Hepatocyte (in vitro differentiated cells): Measurements from ENCODE around the gene HSBP1L1. TPM values are rescaled to one million over a fixed set of nuclear protein-coding genes. Genes with fewer than 3 reads are reported as not detected.

Source experiments
- DNase-seq: peaks from one replicate; pipeline ENCODE4 v3.0.0-alpha.2; 2016; ENCODE audit warnings: low spot score
- H2AFZ ChIP-seq: fragments of 200-600 bp; sonication (generic); 2 replicates; pipeline ENCODE4 v1.6.0; 2016; ENCODE audit warnings: antibody characterized with exemption, mild to moderate bottlenecking
- H3K27ac ChIP-seq: fragments of 200-600 bp; sonication (generic); 2 replicates; pipeline ENCODE4 v1.5.1; 2016; ENCODE audit warnings: mild to moderate bottlenecking
- H3K27me3 ChIP-seq: fragments of 200-600 bp; sonication (generic); 2 replicates; pipeline ENCODE4 v1.6.1; 2016
- H3K36me3 ChIP-seq: fragments of 200-600 bp; sonication (generic); replicated peaks from 2 replicates; pipeline ENCODE4 v1.5.1; 2016; ENCODE audit warnings: low read depth; ENCODE audit not compliant: insufficient read depth
- H3K4me1 ChIP-seq: fragments of 200-600 bp; sonication (generic); 2 replicates; pipeline ENCODE4 v1.5.1; 2016; ENCODE audit warnings: mild to moderate bottlenecking, moderate library complexity; ENCODE audit not compliant: insufficient read depth
- H3K4me2 ChIP-seq: fragments of 200-600 bp; sonication (generic); 2 replicates; pipeline ENCODE4 v1.6.0; 2016
- H3K4me3 ChIP-seq: fragments of 200-600 bp; sonication (generic); 2 replicates; pipeline ENCODE4 v1.5.1; 2016; ENCODE audit warnings: mild to moderate bottlenecking
- H3K79me2 ChIP-seq: fragments of 200-600 bp; sonication (generic); 2 replicates; pipeline ENCODE4 v1.6.0; 2017; ENCODE audit warnings: mild to moderate bottlenecking
- H3K9me2 ChIP-seq: fragments of 200-600 bp; sonication (generic); replicated peaks from 2 replicates; pipeline ENCODE4 v1.6.0; 2017; ENCODE audit warnings: mild to moderate bottlenecking; ENCODE audit not compliant: insufficient read depth
- H3K9me3 ChIP-seq: fragments of 200-600 bp; sonication (generic); 2 replicates; pipeline ENCODE4 v1.5.1; 2016; ENCODE audit warnings: low read depth, mild to moderate bottlenecking
- H4K20me1 ChIP-seq: fragments of 200-600 bp; sonication (generic); 2 replicates; pipeline ENCODE4 v1.6.0; 2016; ENCODE audit warnings: mild to moderate bottlenecking; ENCODE audit not compliant: insufficient read depth, poor library complexity, severe bottlenecking
- CTCF ChIP-seq: fragments of 200-600 bp; sonication (generic); IDR thresholded peaks from 2 replicates; pipeline ENCODE4 v1.5.1; 2016; ENCODE audit warnings: antibody characterized with exemption, mild to moderate bottlenecking; ENCODE audit not compliant: poor library complexity
- EZH2 ChIP-seq: fragments of 200-600 bp; sonication (generic); IDR thresholded peaks from 2 replicates; pipeline ENCODE4 v1.6.1; 2016; ENCODE audit warnings: antibody characterized with exemption, mild to moderate bottlenecking, borderline replicate concordance
- EZH2phosphoT487 ChIP-seq: fragments of 200-600 bp; sonication (generic); IDR thresholded peaks from one replicate; pipeline ENCODE4 v1.6.1; 2018; ENCODE audit warnings: antibody characterized with exemption, mild to moderate bottlenecking, low read depth, moderate library complexity; ENCODE audit not compliant: unreplicated experiment, severe bottlenecking
- WGBS: methylation state at CpG from one replicate; pipeline ENCODE4 v1.1.6; 2016; ENCODE audit warnings: low lambda C conversion rate; ENCODE audit errors: missing lambda C conversion rate; 5-methylcytosine and 5-hydroxymethylcytosine counted together
- polyA plus RNA-seq: library from polyadenylated mRNA; unstranded; fragments of >200 nt; fragmentation: Nextera tagmentation; extraction: Ambion mirVana; gene quantifications from 2 replicates; pipeline ENCODE4 v1.2.1, GENCODE V29; 2016
- total RNA-seq: library from RNA; depleted of rRNA; stranded (reverse); fragments of >200 nt; gene quantifications from 2 replicates; pipeline ENCODE4 v1.2.3, GENCODE V29; 2014

Gene HSBP1L1
- total and polyA plus RNA-seq, 2 experiments from 2014 or later: 58.7 to 81.9 TPM

GRCh38 chr18:79919089-79919488 is 45.4 kb upstream of the HSBP1L1 start:
- Histone ChIP-seq H2AFZ (no peak overlapping the region), H3K9me3 (no peaks in the 10 kb centered on the region), H3K9me2 (no peaks in the 10 kb centered on the region), H3K4me2 (no peak overlapping the region), H3K27ac (no peak overlapping the region), H3K27me3 (no peaks in the 10 kb centered on the region), H4K20me1 (no peaks in the 10 kb centered on the region), H3K4me3 (no peak overlapping the region), H3K36me3 (no peaks in the 10 kb centered on the region), H3K79me2 (no peaks in the 10 kb centered on the region), H3K4me1 (no peaks in the 10 kb centered on the region)
- TF ChIP-seq EZH2 (no peak), CTCF (no peak), EZH2phosphoT487 (no peak)
- DNase-seq: no peak
- WGBS: 98% methylated on average over 19 of the region's 19 CpGs

GRCh38 chr18:79921984-79922965 is 42.2 kb upstream of the HSBP1L1 start:
- Histone ChIP-seq H2AFZ (no peak overlapping the region), H3K4me1 (no peaks in the 10 kb centered on the region), H3K27me3 (no peaks in the 10 kb centered on the region), H3K9me2 (no peaks in the 10 kb centered on the region), H3K27ac (no peak overlapping the region), H3K79me2 (peaks cover 7% of the 10 kb centered on the region), H3K4me2 (no peak overlapping the region), H4K20me1 (no peaks in the 10 kb centered on the region), H3K9me3 (no peaks in the 10 kb centered on the region), H3K36me3 (no peaks in the 10 kb centered on the region), H3K4me3 (no peak overlapping the region)
- DNase-seq: no peak
- TF ChIP-seq EZH2phosphoT487 (no peak), EZH2 (no peak), CTCF (no peak)
- WGBS: 98% methylated on average over 20 of the region's 24 CpGs

DNA sequence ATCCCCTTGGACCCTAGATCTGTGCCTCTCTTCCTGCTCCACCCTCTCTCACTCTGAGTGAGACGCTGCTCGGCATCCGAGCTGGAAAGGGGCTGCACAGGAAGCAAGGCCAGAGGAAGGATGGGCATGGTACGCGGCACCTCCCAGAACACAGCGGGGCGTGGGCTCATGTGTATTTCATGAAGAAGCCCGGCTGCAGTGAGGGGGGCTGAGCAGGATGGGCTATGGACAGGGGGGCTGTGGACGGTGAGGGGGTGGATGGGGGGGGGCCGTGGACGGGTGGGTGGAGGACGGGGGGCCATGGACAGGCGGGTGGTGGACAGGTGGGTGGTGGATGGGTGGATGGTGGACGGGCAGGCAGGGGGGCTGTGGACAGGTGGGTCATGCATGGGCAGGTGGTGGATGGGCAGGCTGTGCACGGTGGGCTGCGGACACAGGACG is 41.5 kb upstream of the HSBP1L1 start:
- H3K36me3 ChIP-seq: no peaks in the 10 kb centered on the region
- H4K20me1 ChIP-seq: no peaks in the 10 kb centered on the region
- DNase-seq: no peak

More for the DNA sequence above, 41.5 kb upstream of the HSBP1L1 start:
- Histone ChIP-seq H3K4me1 (no peaks in the 10 kb centered on the region), H3K27me3 (no peaks in the 10 kb centered on the region), H3K9me3 (no peaks in the 10 kb centered on the region), H3K79me2 (peaks cover 12% of the 10 kb centered on the region), H3K27ac (no peak overlapping the region), H2AFZ (no peak overlapping the region), H3K4me2 (no peak overlapping the region), H3K4me3 (no peak overlapping the region), H3K9me2 (no peaks in the 10 kb centered on the region)
- 88% methylated on average over 10 of the region's 17 CpGs for WGBS
- TF ChIP-seq CTCF (no peak), EZH2 (no peak), EZH2phosphoT487 (no peak)
